ENCODE data around the gene FAF1. TPM values are rescaled to one million over a fixed set of nuclear protein-coding genes. Genes with fewer than 3 reads are reported as not detected.

The FAF1 gene
- total and polyA plus RNA-seq, 9 of the 15 experiments (the other 6 are each of a cell fraction or from before 2014, with no cell fraction given), result 48.7 to 225 (median 118) TPM

GRCh38 chr1:50505427-50505826 lies 454.6 kb downstream of the FAF1 start (continued):
- TF ChIP-seq, protein P1, sequence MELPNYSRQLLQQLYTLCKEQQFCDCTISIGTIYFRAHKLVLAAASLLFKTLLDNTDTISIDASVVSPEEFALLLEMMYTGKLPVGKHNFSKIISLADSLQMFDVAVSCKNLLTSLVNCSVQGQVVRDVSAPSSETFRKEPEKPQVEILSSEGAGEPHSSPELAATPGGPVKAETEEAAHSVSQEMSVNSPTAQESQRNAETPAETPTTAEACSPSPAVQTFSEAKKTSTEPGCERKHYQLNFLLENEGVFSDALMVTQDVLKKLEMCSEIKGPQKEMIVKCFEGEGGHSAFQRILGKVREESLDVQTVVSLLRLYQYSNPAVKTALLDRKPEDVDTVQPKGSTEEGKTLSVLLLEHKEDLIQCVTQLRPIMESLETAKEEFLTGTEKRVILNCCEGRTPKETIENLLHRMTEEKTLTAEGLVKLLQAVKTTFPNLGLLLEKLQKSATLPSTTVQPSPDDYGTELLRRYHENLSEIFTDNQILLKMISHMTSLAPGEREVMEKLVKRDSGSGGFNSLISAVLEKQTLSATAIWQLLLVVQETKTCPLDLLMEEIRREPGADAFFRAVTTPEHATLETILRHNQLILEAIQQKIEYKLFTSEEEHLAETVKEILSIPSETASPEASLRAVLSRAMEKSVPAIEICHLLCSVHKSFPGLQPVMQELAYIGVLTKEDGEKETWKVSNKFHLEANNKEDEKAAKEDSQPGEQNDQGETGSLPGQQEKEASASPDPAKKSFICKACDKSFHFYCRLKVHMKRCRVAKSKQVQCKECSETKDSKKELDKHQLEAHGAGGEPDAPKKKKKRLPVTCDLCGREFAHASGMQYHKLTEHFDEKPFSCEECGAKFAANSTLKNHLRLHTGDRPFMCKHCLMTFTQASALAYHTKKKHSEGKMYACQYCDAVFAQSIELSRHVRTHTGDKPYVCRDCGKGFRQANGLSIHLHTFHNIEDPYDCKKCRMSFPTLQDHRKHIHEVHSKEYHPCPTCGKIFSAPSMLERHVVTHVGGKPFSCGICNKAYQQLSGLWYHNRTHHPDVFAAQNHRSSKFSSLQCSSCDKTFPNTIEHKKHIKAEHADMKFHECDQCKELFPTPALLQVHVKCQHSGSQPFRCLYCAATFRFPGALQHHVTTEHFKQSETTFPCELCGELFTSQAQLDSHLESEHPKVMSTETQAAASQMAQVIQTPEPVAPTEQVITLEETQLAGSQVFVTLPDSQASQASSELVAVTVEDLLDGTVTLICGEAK (IDR thresholded peaks at IDR 0.05), result peak; percentile 88
- TF ChIP-seq, protein P1 (CRISPR knock-in tag; IDR thresholded peaks at IDR 0.05), result peak; percentile 79
- TF ChIP-seq SMARCC2 (IDR thresholded peaks at IDR 0.05; ENCODE audit: low read depth), result no peak
- TF ChIP-seq, protein P2, sequence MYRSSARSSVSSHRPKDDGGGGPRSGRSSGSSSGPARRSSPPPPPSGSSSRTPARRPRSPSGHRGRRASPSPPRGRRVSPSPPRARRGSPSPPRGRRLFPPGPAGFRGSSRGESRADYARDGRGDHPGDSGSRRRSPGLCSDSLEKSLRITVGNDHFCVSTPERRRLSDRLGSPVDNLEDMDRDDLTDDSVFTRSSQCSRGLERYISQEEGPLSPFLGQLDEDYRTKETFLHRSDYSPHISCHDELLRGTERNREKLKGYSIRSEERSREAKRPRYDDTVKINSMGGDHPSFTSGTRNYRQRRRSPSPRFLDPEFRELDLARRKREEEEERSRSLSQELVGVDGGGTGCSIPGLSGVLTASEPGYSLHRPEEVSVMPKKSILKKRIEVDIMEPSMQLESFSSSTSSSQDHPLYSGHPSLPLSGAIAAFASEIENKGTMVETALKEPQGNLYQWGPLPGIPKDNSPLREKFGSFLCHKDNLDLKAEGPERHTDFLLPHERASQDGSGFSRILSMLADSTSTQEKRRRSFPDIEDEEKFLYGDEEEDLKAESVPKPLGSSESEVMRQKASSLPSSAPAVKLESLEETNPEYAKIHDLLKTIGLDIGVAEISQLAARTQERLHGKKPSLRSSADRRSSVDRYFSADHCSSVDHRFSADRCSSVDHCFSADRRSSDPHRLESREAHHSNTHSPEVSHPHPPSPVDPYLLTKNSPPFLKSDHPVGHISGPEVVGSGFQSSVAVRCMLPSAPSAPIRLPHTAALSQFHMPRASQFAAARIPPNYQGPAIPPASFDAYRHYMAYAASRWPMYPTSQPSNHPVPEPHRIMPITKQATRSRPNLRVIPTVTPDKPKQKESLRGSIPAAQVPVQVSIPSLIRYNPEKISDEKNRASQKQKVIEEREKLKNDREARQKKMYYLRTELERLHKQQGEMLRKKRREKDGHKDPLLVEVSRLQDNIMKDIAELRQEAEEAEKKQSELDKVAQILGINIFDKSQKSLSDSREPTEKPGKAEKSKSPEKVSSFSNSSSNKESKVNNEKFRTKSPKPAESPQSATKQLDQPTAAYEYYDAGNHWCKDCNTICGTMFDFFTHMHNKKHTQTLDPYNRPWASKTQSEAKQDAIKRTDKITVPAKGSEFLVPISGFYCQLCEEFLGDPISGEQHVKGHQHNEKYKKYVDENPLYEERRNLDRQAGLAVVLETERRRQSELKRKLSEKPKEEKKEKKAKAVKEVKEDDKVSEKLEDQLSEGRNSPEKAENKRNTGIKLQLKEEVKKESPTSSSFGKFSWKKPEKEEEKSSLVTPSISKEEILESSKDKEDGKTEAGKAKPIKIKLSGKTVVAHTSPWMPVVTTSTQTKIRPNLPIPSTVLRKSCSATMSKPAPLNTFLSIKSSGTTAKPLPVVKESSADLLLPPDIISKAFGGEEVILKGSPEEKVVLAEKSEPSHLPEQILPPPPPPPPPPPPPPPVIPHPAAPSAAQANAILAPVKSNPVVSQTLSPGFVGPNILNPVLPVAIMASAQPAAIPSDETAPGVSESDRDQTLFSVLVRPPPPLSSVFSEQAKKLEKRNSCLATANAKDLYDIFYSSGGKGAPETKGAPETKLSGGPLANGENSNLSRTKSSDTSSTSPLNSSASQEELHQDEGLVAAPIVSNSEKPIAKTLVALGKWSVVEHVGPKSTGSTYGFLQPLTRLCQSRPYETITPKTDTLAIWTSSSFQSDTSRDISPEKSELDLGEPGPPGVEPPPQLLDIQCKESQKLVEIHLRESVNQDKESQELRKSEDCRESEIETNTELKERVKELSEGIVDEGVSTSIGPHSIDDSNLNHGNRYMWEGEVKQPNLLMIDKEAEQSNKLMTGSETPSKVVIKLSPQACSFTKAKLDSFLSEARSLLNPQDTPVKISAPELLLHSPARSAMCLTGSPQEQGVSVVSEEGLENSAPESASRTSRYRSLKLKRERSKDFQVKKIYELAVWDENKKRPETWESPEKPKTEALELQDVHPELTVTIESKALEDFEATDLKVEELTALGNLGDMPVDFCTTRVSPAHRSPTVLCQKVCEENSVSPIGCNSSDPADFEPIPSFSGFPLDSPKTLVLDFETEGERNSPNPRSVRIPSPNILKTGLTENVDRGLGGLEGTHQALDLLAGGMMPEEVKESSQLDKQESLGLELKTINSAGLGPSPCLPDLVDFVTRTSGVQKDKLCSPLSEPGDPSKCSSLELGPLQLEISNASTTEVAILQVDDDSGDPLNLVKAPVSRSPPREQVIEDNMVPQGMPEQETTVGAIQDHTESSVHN (IDR thresholded peaks at IDR 0.05; ENCODE audit: borderline replicate concordance in 1 of 2, low read depth in 1 of 2), result no peak

Measured in K562 (cell line).